OCI-LY1 (cell line): ENCODE data around the gene CRHBP.

ENCODE experiments used
- H2AFZ ChIP-seq: fragments of 200-600 bp; sonication (generic), shearing (Covaris generic); 2 replicates; pipeline ENCODE4 v1.6.0; 2014; ENCODE audit warnings: antibody characterized with exemption, mild to moderate bottlenecking, low read length
- H3F3A ChIP-seq: fragments of 200-600 bp; sonication (generic), shearing (Covaris generic); 2 replicates; pipeline ENCODE4 v1.6.0; 2014; ENCODE audit warnings: mild to moderate bottlenecking, antibody characterized with exemption, low read length, moderate library complexity; ENCODE audit not compliant: insufficient read depth
- H3K27ac ChIP-seq: fragments of 200-600 bp; sonication (generic); 2 replicates; pipeline ENCODE4 v1.5.1; 2014; ENCODE audit warnings: low read length, mixed run types, mild to moderate bottlenecking, low read depth; ENCODE audit not compliant: poor library complexity, severe bottlenecking
- H3K27me3 ChIP-seq: fragments of 200-600 bp; sonication (generic); 2 replicates; pipeline ENCODE4 v1.6.0; 2014; ENCODE audit warnings: antibody characterized with exemption, mild to moderate bottlenecking, low read length, moderate library complexity; ENCODE audit not compliant: insufficient read depth
- H3K36me3 ChIP-seq: fragments of 200-600 bp; sonication (generic); 2 replicates; pipeline ENCODE4 v1.6.1; 2014; ENCODE audit warnings: mild to moderate bottlenecking, antibody characterized with exemption, low read length, moderate library complexity, mixed read lengths; ENCODE audit not compliant: insufficient read depth
- H3K4me1 ChIP-seq: fragments of 200-600 bp; sonication (generic); 2 replicates; pipeline ENCODE4 v1.5.1; 2014; ENCODE audit warnings: mild to moderate bottlenecking, low read length, moderate library complexity; ENCODE audit not compliant: insufficient read depth, severe bottlenecking
- H3K4me2 ChIP-seq: fragments of 200-600 bp; sonication (generic), shearing (Covaris generic); 2 replicates; pipeline ENCODE4 v1.6.1; 2014; ENCODE audit warnings: low read length
- H3K4me3 ChIP-seq: fragments of 200-600 bp; sonication (generic); 2 replicates; pipeline ENCODE4 v1.5.1; 2014; ENCODE audit warnings: low read length, low read depth, mild to moderate bottlenecking, mixed read lengths; ENCODE audit not compliant: poor library complexity, severe bottlenecking
- H3K79me2 ChIP-seq: fragments of 200-600 bp; shearing (Covaris generic); 2 replicates; pipeline ENCODE4 v1.6.1; 2016; ENCODE audit warnings: mixed run types, low read length, mixed read lengths; ENCODE audit not compliant: insufficient read depth
- H3K9ac ChIP-seq: fragments of 200-600 bp; sonication (generic), shearing (Covaris generic); 2 replicates; pipeline ENCODE4 v1.6.1; 2014; ENCODE audit warnings: mild to moderate bottlenecking, low read length, mixed read lengths
- H3K9me2 ChIP-seq: fragments of 200-600 bp; sonication (generic), shearing (Covaris generic); 2 replicates; pipeline ENCODE4 v1.6.1; 2014; ENCODE audit warnings: low read depth, mild to moderate bottlenecking, low read length, mixed read lengths
- H3K9me3 ChIP-seq: fragments of 200-600 bp; shearing (Covaris generic); 2 replicates; pipeline ENCODE4 v1.6.1; 2014; ENCODE audit warnings: low read length, mixed read lengths
- H4K20me1 ChIP-seq: fragments of 200-600 bp; sonication (generic), shearing (Covaris generic); 2 replicates; pipeline ENCODE4 v1.6.0; 2016; ENCODE audit warnings: mild to moderate bottlenecking, low read length; ENCODE audit not compliant: insufficient read depth
- EZH2 ChIP-seq: fragments of 200-600 bp; sonication (generic), shearing (Covaris generic); IDR thresholded peaks from 2 replicates; pipeline ENCODE4 v1.8.0; 2017; ENCODE audit warnings: borderline replicate concordance, mixed run types, mild to moderate bottlenecking, antibody characterized with exemption, low read length, moderate library complexity, mixed read lengths
- TF ChIP-seq, protein P1 (sequence below): fragments of 200-600 bp; sonication (generic), shearing (Covaris generic); IDR thresholded peaks from 2 replicates; pipeline ENCODE4 v1.5.1; 2017; ENCODE audit warnings: mild to moderate bottlenecking, antibody characterized with exemption, low read length, moderate library complexity, mixed read lengths

Gene CRHBP

DNA sequence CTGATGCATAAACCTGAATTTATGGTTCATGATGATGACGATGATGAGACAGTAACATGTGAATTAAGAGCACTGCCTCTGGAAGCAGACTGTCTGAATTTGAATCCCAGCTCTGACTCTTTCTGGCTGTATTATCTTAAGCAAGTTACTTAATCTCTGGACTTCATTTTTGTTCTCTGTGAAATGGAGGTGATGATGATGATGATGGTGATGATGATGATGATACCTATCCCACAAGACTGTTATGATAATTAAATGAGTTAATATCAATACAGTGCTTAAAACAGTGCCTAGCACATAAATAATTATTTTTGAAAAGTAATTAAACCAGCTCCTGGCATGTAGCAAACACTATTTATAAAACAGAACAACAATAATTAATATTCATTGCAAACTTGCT is 64.1 kb downstream of the CRHBP start:
- TF ChIP-seq, protein P1, sequence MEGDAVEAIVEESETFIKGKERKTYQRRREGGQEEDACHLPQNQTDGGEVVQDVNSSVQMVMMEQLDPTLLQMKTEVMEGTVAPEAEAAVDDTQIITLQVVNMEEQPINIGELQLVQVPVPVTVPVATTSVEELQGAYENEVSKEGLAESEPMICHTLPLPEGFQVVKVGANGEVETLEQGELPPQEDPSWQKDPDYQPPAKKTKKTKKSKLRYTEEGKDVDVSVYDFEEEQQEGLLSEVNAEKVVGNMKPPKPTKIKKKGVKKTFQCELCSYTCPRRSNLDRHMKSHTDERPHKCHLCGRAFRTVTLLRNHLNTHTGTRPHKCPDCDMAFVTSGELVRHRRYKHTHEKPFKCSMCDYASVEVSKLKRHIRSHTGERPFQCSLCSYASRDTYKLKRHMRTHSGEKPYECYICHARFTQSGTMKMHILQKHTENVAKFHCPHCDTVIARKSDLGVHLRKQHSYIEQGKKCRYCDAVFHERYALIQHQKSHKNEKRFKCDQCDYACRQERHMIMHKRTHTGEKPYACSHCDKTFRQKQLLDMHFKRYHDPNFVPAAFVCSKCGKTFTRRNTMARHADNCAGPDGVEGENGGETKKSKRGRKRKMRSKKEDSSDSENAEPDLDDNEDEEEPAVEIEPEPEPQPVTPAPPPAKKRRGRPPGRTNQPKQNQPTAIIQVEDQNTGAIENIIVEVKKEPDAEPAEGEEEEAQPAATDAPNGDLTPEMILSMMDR = no peak
- no peak for TF ChIP-seq EZH2
- H3K9ac ChIP-seq = no peak overlapping the region
- H3F3A ChIP-seq = no peaks in the 10 kb centered on the region
- H3K4me2 ChIP-seq = no peak overlapping the region
- no peaks in the 10 kb centered on the region for H3K36me3 ChIP-seq
- H3K4me3 ChIP-seq = no peak overlapping the region
- peaks cover 6% of the 10 kb centered on the region for H3K4me1 ChIP-seq
- no peak overlapping the region for H3K27ac ChIP-seq
- no peaks in the 10 kb centered on the region for H3K27me3 ChIP-seq
- no peaks in the 10 kb centered on the region for H3K9me3 ChIP-seq
- H3K9me2 ChIP-seq = no peaks in the 10 kb centered on the region
- H2AFZ ChIP-seq = no peak overlapping the region
- H4K20me1 ChIP-seq = no peaks in the 10 kb centered on the region
- H3K79me2 ChIP-seq = no peaks in the 10 kb centered on the region

DNA sequence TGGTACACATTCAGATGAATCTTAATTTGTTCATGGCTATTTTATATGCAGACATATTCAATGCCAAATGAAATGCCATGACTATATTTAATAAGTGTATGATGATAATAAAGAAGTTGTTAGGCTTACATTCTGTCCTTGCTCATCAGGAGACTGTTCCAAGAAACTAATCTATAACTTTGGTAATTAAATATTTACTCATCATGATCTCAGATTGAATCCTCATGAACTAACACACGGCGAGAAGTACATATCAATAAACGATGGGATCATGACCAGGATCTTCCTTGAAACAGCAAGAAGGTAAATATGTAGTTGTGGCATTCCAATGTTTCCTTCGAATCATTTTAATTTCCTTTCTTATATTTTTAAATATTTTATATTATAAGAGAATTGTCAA is 64.8 kb downstream of the CRHBP start:
- Histone ChIP-seq H3K9ac (no peak overlapping the region), H3K9me3 (no peaks in the 10 kb centered on the region), H3K36me3 (peaks cover 3% of the 10 kb centered on the region; the same call in 1 of the 2 replicates), H3K79me2 (no peaks in the 10 kb centered on the region), H3K4me3 (no peak overlapping the region), H4K20me1 (no peaks in the 10 kb centered on the region), H3K4me2 (no peak overlapping the region), H3F3A (no peaks in the 10 kb centered on the region), H3K27me3 (no peaks in the 10 kb centered on the region), H3K27ac (no peak overlapping the region), H2AFZ (no peak overlapping the region), H3K4me1 (peaks cover 6% of the 10 kb centered on the region), H3K9me2 (no peaks in the 10 kb centered on the region)
- TF ChIP-seq, protein P1 = no peak
- no peak for TF ChIP-seq EZH2
